ENCODE results near the gene GATA5.

- TF ChIP-seq EP300 (IDR thresholded peaks at IDR 0.05) (no peak), CTCF (IDR thresholded peaks at IDR 0.05) (no peak)
Observed at GRCh38 chr20:62460678-62461077, 15.1 kb downstream of the GATA5 start.

Measured in suprapubic skin (tissue), 3 donors.